ENCODE results near the gene ADCY10.
"Not testable (repeated sequence)": the region's sequence is repeated elsewhere in the genome, so short reads cannot be mapped to it uniquely, and the experiment has no call there.

ADCY10 gene

GRCh38 chr1:167849666-167850065 is 64.3 kb downstream of the ADCY10 start:
- DNase-seq (ENCODE audit: low spot score) = no peak

GRCh38 chr1:167842872-167843271 is 71.1 kb downstream of the ADCY10 start:
- DNase-seq (ENCODE audit: low spot score) = no peak

GRCh38 chr1:167841530-167841929 is 72.4 kb downstream of the ADCY10 start:
- DNase-seq (ENCODE audit: low spot score) = no peak

GRCh38 chr1:167839009-167839408 is 74.9 kb downstream of the ADCY10 start:
- DNase-seq (ENCODE audit: low spot score) = no peak

GRCh38 chr1:167837326-167837725 is 76.6 kb downstream of the ADCY10 start:
- no peak for DNase-seq (ENCODE audit: low spot score)

GRCh38 chr1:167836197-167836596 is 77.7 kb downstream of the ADCY10 start:
- no peak for DNase-seq (ENCODE audit: low spot score)

- DNase-seq (ENCODE audit: low spot score) = no peak
These were observed 80.0 kb downstream of the ADCY10 start for GRCh38 chr1:167833904-167834303.

- no peak for DNase-seq (ENCODE audit: low spot score)
These were observed 81.2 kb downstream of the ADCY10 start for GRCh38 chr1:167832693-167833092.

- DNase-seq (ENCODE audit: low spot score) = not testable (repeated sequence)
These were observed 83.3 kb downstream of the ADCY10 start for GRCh38 chr1:167830668-167831067.

- DNase-seq (ENCODE audit: low spot score) = no peak
These were observed 84.1 kb downstream of the ADCY10 start for GRCh38 chr1:167829868-167830267.

- no peak for DNase-seq (ENCODE audit: low spot score)
These were observed 87.8 kb downstream of the ADCY10 start for GRCh38 chr1:167826127-167826526.

GRCh38 chr1:167825419-167826079 is 88.4 kb downstream of the ADCY10 start:
- no peak for DNase-seq (ENCODE audit: low spot score)

- DNase-seq (ENCODE audit: low spot score) = no peak
These were observed 89.7 kb downstream of the ADCY10 start for GRCh38 chr1:167824163-167824794.

- DNase-seq (ENCODE audit: low spot score) = no peak
These were observed 91.8 kb downstream of the ADCY10 start for GRCh38 chr1:167821969-167822685.

- no peak for DNase-seq (ENCODE audit: low spot score)
These were observed 92.6 kb downstream of the ADCY10 start for GRCh38 chr1:167821356-167821685.

- DNase-seq (ENCODE audit: low spot score) = no peak
These were observed 93.1 kb downstream of the ADCY10 start for GRCh38 chr1:167820684-167821355.

- peak; percentile 82 for DNase-seq (ENCODE audit: low spot score)
These were observed 93.9 kb downstream of the ADCY10 start for GRCh38 chr1:167819849-167820683.

GRCh38 chr1:167815650-167816049 is 98.3 kb downstream of the ADCY10 start:
- no peak for DNase-seq (ENCODE audit: low spot score)

GRCh38 chr1:167812972-167813371 is 101.0 kb downstream of the ADCY10 start:
- no peak for DNase-seq (ENCODE audit: low spot score)

- DNase-seq (ENCODE audit: low spot score) = no peak
These were observed 105.2 kb downstream of the ADCY10 start for GRCh38 chr1:167808690-167809089.

GRCh38 chr1:167808104-167808503 is 105.8 kb downstream of the ADCY10 start:
- DNase-seq (ENCODE audit: low spot score) = no peak

GRCh38 chr1:167806676-167807075 is 107.3 kb downstream of the ADCY10 start:
- not testable (repeated sequence) for DNase-seq (ENCODE audit: low spot score)

Measured in ecto neural progenitor cell (in vitro differentiated cells).